Hippocampal formation (tissue), 2 donors: Measurements from ENCODE around the gene PLOD1.
"Not testable (repeated sequence)": the region's sequence is repeated elsewhere in the genome, so short reads cannot be mapped to it uniquely, and the experiment has no call there.

ENCODE experiments used
- DNase-seq, 2 donors: peaks; one replicate each; lab custom pipeline; 2025; lab: John Stamatoyannopoulos, UW

The PLOD1 gene

DNA sequence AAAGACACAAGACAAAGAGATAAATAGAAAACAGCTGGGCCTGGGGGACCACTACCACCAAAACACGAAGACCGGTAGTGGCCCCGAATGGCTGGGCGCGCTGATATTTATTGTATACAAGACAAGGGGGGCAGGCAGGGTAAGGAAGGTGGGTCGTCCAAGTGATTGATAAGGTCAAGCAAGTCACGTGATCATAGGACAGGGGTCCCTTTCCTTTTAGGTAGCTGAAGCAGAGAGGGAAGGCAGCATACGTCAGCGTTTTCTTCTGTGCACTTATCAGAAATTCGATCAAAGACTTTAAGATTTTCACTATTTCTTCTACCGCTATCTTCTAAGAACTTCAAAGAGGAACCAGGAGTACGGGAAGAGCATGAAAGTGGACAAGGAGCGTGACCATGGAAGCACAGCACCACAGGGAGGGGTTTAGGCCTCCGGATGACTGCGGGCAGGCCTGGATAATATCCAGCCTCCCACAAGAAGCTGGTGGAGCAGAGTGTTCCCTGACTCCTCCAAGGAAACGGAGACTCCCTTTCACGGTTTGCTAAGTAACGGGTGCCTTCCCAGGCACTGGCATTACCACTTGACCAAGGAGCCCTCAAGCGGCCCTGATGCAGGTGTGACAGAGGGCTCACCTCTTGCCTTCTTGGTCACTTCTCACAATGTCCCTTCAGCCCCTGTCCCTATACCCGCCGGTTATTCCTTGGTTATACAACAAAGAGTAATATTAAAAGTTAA lies 21.9 kb upstream of the PLOD1 start:
- DNase-seq: not testable (repeated sequence)

GRCh38 chr1:11913291-11913690 lies 21.2 kb upstream of the PLOD1 start:
- DNase-seq: no peak

- no peak for DNase-seq
Measured at GRCh38 chr1:11914024-11914423, 20.5 kb upstream of the PLOD1 start.

DNA sequence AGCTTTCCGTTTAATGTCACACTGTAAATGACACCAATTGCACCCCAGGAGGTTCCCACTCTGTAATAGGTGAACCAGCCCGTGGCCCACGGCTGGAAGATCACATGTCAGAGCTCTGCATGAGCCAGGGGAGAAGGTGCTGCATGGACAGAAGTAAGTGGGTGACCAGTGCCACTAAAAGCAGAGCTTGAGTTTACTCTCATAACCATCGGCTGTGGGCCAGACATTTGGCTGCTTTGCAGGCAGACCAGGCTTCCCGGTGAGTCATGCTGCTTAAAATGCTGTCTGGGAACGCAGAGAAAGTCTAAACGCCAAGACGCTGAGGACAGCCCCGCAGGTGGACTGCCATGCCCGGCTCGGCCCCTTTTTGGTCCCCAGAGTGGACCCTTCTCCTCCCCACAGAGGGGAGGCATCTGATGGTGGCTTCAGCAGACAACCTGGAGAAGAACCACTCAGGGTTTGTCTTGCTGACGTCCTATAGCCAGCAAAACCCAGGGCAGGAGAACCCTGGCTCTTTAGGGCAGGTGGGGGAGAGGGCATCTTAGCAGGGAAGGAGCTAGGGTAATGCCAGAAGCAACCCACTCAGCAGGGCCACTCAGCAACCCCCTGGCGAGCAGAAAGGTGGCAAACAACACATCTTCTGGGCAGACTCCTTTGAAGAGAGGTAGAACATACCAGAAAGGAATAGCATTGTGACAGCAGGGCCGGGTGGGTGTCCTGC lies 15.6 kb upstream of the PLOD1 start:
- DNase-seq: peak; percentile 22 to 29

DNA sequence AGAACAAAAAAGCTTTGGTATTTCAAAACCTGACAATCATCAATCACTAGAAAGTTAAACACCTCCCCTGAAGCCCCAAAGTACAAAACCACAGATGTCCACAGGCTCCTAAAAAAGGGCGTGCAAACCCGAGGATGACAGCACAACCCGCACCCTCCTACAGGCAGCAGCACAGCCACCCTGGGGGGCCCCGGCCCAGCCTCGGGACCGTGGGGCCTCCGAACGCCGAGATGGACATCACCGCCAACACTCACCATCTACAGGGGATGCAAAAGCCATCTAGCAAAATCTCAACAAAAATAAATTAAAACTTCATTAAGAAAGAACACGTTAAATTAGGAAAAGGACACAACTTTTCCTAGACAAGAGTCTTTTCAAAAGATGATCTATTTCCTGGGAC lies 14.9 kb upstream of the PLOD1 start:
- DNase-seq: no peak

- DNase-seq: peak; percentile 32 to 41
Measured at GRCh38 chr1:11920239-11920903, 14.1 kb upstream of the PLOD1 start.

GRCh38 chr1:11921022-11921421 lies 13.5 kb upstream of the PLOD1 start:
- DNase-seq: no peak

- no peak for DNase-seq
Measured at GRCh38 chr1:11923069-11923826, 11.3 kb upstream of the PLOD1 start.

GRCh38 chr1:11923827-11924113 lies 10.7 kb upstream of the PLOD1 start:
- DNase-seq: no peak

- no peak for DNase-seq
Measured at GRCh38 chr1:11924334-11925195, 10.0 kb upstream of the PLOD1 start.

- not testable (repeated sequence) for DNase-seq
Measured at GRCh38 chr1:11925196-11925937, 9.2 kb upstream of the PLOD1 start.

GRCh38 chr1:11925938-11926292 lies 8.6 kb upstream of the PLOD1 start:
- DNase-seq: no peak

DNA sequence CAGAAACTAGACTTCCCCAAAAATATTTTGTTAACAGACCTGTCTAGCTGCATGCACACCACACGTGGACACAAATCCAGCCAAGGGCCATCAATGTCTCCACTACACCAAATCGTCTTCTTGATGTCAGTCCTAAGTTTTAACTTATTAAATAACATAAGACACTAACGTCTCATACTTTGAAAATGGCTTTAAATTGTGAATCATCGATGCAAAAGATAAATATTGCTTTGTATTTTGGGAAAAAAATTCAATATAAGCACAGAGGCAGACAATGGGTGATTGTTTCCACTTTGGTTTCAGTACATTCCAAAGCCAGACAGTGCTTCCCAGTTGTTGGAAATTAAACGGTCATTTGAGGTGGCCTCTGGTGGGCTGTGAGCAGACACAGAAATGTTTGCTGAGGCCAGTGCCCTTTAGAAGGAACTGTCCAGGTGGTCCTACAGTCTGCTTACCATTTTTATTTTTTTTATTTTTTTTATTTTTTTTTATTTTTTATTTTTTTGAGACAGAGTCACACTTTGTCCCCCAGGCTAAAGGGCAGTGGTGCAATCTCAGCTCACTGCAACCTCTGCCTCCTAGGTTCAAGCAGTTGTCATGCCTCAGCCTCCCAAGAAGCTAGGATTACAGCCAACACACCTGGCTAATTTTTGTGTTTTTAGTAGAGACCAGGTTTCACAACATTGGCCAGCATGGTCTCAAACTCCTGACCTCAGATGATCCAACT lies 6.5 kb upstream of the PLOD1 start:
- DNase-seq: peak in 1 of 2 donors; percentile 16

- no peak for DNase-seq
Measured at GRCh38 chr1:11929849-11930248, 4.7 kb upstream of the PLOD1 start.

DNA sequence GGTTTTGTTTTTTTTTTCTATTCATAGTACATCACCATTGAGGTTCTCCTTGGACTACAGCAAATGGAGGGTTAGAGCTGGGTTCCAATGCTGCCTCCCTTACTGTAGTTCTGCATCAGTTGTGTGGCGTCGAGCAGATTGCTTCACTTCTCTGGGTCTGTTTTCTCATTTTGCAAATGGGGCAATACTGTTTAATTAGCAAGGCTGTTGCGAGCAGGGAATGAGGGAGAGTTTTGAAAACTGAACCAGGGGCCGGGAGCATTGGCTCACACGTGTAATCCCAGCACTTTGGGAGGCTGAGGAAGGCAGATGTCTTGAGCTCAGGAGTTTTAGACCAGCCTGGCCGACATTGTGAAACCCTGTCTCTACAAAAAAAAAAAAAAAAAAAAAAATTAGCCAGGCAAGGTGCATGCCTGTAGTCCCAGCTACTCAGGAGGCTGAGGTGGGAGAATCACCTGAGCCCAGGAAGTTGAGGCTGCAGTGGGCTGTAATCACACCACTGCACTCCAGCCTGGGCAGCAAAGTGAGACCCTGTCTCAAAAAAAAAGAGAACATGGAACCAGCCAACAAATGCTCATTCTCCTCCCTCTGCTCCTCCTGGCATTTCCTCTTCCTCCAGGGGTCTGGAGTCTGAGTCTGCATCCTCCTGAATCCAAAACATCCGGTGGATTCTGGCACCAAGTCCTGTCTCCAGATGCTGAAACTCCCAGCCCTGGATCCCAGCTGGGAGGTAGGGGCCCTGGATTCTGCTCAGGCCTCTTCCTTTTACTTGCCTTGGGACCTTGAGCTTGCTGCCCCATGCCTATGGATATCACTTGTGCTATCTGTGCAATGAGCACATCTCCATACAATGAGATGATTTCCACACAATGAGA lies 3.7 kb upstream of the PLOD1 start:
- no peak for DNase-seq

DNA sequence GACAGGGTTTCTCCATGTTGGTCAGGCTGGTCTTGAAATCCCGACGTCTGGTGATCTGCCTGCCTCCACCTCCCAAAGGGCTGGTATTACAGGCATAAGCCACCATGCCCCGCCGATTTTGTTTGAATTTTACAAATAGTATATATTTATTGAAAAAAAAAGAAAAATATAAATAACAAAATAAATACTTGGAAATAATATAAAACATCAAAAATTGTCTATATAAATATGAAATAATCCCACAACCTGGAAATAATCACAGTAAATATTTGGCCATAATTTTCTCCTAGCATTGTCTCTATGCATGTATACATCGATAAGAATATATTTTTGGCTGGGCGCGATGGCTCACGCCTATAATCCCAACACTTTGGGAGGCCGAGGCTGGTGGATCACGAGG lies 2.7 kb upstream of the PLOD1 start:
- DNase-seq: no peak

DNA sequence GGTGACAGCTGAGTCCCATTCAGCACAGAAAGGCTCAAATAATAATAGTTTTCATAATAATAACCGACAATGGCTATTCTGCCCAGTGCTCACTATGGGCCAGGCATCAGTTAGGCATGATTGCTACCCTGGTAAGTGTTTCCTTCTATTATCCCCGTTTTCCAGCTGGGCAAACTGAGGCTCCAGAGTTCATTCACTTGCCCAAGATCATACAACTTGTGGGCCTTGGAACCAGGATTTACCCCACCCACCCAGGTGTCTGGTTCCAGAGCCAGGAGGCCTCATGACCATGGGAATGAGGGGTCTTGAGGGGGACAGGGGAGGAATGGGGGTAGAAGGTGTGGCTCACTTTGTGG lies 518 bp downstream of the PLOD1 start:
- no peak for DNase-seq

DNA sequence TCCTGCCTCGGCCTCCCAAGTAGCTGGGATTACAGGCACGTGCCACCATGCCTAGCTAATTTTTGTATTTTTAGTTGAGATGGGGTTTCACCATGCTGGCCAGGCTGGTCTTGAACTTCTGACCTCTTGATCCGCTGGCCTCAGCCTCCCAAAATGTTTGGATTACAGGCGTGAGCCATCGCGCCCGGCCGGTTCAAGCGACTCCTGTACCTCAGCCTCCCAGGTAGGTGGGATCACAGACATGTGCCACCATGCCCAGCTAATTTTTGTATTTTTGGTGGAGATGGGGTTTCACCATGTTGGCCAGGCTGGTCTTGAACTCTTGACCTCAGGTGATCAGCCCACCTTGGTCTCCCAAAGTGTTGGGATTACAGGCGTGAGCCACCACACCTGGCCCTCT lies 1.2 kb downstream of the PLOD1 start:
- DNase-seq: not testable (repeated sequence)
